OCI-LY1 (cell line): Measurements from ENCODE around the gene FGF14.

Experiments used
- CTCF ChIP-seq: fragments of 200-600 bp; sonication (generic), shearing (Covaris generic); IDR thresholded peaks from 2 replicates; pipeline ENCODE4 v1.5.1; 2017; ENCODE audit warnings: mild to moderate bottlenecking, antibody characterized with exemption, low read length, moderate library complexity, mixed read lengths
- EZH2 ChIP-seq: fragments of 200-600 bp; sonication (generic), shearing (Covaris generic); IDR thresholded peaks from 2 replicates; pipeline ENCODE4 v1.8.0; 2017; ENCODE audit warnings: borderline replicate concordance, mixed run types, mild to moderate bottlenecking, antibody characterized with exemption, low read length, moderate library complexity, mixed read lengths

- TF ChIP-seq EZH2 (no peak), CTCF (peak; percentile 82)
These were observed 644.3 kb downstream of the FGF14 start for GRCh38 chr13:101757446-101758039.
